ENCODE results near the gene SECISBP2L. TPM values are rescaled to one million over a fixed set of nuclear protein-coding genes. Genes with fewer than 3 reads are reported as not detected.

The SECISBP2L gene
- total RNA-seq, 1 donor from 2014 or later, result 39.3 TPM

- TF ChIP-seq CTCF (IDR thresholded peaks at IDR 0.05; ENCODE audit: borderline replicate concordance), result no peak
- peaks cover 5% of the 10 kb centered on the region for H3K36me3 ChIP-seq
- intact Hi-C loops (cut with micrococcal nuclease), result no loop called here
- no peaks in the 10 kb centered on the region for H3K27me3 ChIP-seq (ENCODE audit: low read depth)
- peaks cover 11% of the 10 kb centered on the region for H3K4me1 ChIP-seq
- H3K27ac ChIP-seq (replicated peaks), result no peak overlapping the region
- no peaks in the 10 kb centered on the region for H3K9me3 ChIP-seq (replicated peaks)
- DNase-seq, result no peak
- no peak overlapping the region for H3K4me3 ChIP-seq
These were observed 61.4 kb downstream of the SECISBP2L start for GRCh38 chr15:48984811-48985352.

- Histone ChIP-seq H3K27ac (replicated peaks) (no peak overlapping the region), H3K9me3 (replicated peaks) (no peaks in the 10 kb centered on the region), H3K27me3 (ENCODE audit: low read depth) (no peaks in the 10 kb centered on the region), H3K4me3 (no peak overlapping the region), H3K4me1 (peaks cover 11% of the 10 kb centered on the region), H3K36me3 (no peaks in the 10 kb centered on the region)
- DNase-seq, result no peak
- intact Hi-C loops (cut with micrococcal nuclease), result no loop called here
- TF ChIP-seq CTCF (IDR thresholded peaks at IDR 0.05; ENCODE audit: borderline replicate concordance), result no peak
These were observed 62.1 kb downstream of the SECISBP2L start for GRCh38 chr15:48984021-48984710.

GRCh38 chr15:48983300-48983699 lies 62.9 kb downstream of the SECISBP2L start:
- no peaks in the 10 kb centered on the region for H3K27me3 ChIP-seq (ENCODE audit: low read depth)
- no peak for TF ChIP-seq CTCF (IDR thresholded peaks at IDR 0.05; ENCODE audit: borderline replicate concordance)
- no peaks in the 10 kb centered on the region for H3K9me3 ChIP-seq (replicated peaks)
- intact Hi-C loops (cut with micrococcal nuclease), result no loop called here
- no peak for DNase-seq
- H3K27ac ChIP-seq (replicated peaks), result no peak overlapping the region
- H3K36me3 ChIP-seq, result no peaks in the 10 kb centered on the region
- no peak overlapping the region for H3K4me3 ChIP-seq
- peaks cover 11% of the 10 kb centered on the region for H3K4me1 ChIP-seq

- Histone ChIP-seq H3K4me1 (peaks cover 11% of the 10 kb centered on the region), H3K27ac (replicated peaks) (no peak overlapping the region), H3K36me3 (no peaks in the 10 kb centered on the region), H3K4me3 (no peak overlapping the region), H3K9me3 (replicated peaks) (no peaks in the 10 kb centered on the region), H3K27me3 (ENCODE audit: low read depth) (no peaks in the 10 kb centered on the region)
- no peak for TF ChIP-seq CTCF (IDR thresholded peaks at IDR 0.05; ENCODE audit: borderline replicate concordance)
- intact Hi-C loops (cut with micrococcal nuclease), result no loop called here
- DNase-seq, result no peak
These were observed 64.3 kb downstream of the SECISBP2L start for GRCh38 chr15:48981941-48982340.

GRCh38 chr15:48978638-48979037 lies 67.6 kb downstream of the SECISBP2L start:
- Histone ChIP-seq H3K27ac (replicated peaks) (no peak overlapping the region), H3K4me1 (peaks cover 13% of the 10 kb centered on the region), H3K27me3 (ENCODE audit: low read depth) (no peaks in the 10 kb centered on the region), H3K4me3 (no peak overlapping the region), H3K36me3 (no peaks in the 10 kb centered on the region), H3K9me3 (replicated peaks) (no peaks in the 10 kb centered on the region)
- intact Hi-C loops (cut with micrococcal nuclease), result no loop called here
- TF ChIP-seq CTCF (IDR thresholded peaks at IDR 0.05; ENCODE audit: borderline replicate concordance), result no peak
- DNase-seq, result no peak
